DLD1 (cell line): Measurements from ENCODE around the gene CSNK1D.

Experiments used
- in situ Hi-C: cut with HindIII; loops from 2 replicates; pipeline ENCODE4 v1.10.0; 2017; ENCODE audit warnings: low sequenced_read_pairs

Gene CSNK1D

DNA sequence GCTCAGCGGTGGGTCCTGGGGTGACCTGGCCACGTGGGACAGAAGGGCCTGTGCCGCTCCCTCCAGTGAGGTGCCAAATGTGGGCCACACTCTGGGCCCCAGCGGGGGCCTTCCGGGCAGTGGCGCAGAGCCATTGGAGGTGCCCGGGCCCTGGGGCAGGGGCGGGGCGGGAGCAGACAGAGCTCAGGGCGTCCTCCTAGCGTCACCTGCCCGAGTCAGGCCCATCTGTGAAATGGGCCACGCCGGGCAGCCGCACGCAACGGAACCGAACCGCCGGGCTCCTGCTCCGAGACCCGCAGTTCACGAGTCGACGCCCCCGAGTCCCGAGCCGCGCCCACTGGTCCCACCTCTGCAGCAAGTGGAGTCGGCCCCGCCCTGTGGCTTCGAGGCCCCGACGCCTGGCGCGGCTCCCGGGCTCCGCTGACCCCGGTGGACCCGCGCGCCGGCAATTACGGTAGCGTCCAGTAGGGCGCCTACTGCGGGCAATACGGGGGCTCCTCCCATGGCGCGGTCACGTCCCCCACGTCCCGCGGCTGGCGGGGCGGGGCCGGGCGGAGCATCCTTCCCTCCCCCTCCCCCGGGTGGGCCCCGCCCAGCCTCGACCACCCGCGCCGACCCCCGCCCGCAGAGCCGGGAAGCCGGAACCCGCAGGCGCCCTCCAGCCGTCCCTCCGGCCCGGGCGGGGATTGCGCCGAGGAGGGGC is 42.7 kb downstream of the CSNK1D start:
- in situ Hi-C loops: no loop called here

- in situ Hi-C loops: no loop called here
These were observed 43.5 kb downstream of the CSNK1D start for GRCh38 chr17:82229698-82230608.

DNA sequence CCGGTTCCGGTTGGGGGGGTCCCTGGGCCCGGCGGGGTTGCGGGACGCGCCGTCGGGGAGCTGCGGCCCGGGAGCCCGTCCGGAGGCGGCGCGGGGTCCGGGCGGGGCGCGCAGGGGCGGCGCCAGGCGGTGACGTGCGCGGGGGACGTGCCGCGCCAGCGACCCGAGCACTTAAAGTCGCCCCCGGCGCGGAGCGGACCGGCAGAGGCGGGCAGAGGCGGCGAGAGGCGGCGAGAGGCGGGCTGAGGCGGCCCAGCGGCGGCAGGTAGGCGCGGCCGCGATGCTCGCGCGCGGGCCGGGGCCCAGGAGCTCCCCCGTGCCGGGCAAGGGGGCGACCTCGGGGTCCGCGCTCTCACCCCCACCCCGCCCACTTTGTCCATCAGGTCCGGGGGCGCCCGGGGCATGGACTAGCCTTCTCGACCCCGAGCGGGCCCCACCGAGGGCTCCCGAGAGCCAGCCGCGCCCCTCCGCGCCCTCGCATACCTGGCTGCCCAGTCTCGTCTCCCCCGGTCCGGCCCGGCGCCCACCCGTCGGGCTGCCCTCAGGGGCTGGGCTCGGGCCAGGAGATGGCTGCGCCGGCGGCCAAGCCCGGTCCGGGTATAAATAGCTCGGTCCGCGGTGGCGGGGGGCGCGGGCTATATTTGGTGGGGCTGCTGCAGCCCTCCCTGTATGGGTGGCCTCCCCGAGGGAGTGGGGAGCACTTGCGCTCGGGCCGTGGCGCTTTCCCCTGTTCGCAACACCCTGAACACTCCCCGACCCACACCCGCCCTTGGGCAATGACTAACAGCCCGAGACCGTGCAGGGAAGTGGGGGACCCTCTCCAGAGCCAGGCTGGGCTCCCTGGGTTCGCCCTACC is 44.4 kb downstream of the CSNK1D start, which contains the start of gene SLC16A3:
SLC16A3 (plus strand) TSS at position 201 of the 856 bp plus-strand sequence. CDS start 6,967 bp downstream, outside the sequence.
- in situ Hi-C loops: no loop called here

- in situ Hi-C loops: no loop called here
These were observed 45.1 kb downstream of the CSNK1D start for GRCh38 chr17:82228278-82228841.

- in situ Hi-C loops: no loop called here
These were observed 45.7 kb downstream of the CSNK1D start for GRCh38 chr17:82227629-82228277.

- in situ Hi-C loops: no loop called here
These were observed 46.5 kb downstream of the CSNK1D start for GRCh38 chr17:82226809-82227628.

- in situ Hi-C loops: no loop called here
These were observed 47.2 kb downstream of the CSNK1D start for GRCh38 chr17:82226146-82226808.

DNA sequence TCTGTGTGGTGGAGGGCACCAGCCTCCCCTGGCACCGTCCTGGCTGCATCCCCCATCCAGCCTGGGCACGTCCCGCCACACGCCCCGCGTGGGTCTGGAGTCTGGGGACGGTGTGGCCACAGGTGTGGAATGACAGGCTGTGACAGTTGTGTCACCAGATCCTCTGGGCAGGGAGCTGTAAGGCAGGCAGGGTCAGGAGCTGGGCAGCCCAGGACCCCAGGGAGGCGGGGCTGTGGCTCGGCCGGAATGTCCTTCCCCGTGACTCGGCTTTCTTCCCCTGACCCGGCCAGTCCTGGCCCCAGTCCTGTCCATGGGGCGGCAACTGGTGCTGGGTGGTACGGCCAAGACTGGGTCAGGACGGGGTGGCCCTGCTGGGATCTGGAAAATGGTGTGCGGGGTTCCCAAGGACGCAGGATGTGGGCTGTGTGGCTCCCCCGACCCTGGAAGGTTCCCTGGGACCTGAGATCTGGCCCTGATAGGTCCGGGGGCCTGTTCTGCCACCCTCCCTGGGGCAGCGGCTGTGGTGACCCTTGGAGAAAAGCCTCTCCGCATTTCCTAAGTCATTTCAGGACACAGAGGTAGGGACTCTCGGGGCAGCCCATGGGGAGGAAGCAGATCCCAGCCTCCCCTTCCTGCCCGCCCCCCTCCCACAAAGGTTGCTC is 48.0 kb downstream of the CSNK1D start:
- in situ Hi-C loops: no loop called here

DNA sequence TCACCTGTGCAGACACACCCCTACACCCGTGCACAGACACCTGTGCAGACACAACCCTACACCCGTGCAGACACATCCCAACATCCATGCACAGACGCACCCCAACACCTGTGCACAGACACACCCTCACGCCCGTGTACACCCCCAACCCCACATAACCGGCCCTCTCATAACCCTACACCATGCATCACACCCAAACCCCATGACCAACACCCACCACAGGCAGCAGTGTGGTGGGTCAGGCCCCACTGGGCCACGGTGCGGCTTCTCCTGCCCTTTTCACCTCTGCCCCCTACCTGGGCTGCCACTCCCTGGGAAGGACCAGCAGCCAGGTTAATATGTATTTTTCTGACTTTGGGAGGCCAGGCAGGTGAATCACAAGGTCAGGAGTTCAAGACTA is 48.8 kb downstream of the CSNK1D start:
- in situ Hi-C loops: no loop called here

GRCh38 chr17:82223517-82223916 is 50.0 kb downstream of the CSNK1D start:
- in situ Hi-C loops: no loop called here

DNA sequence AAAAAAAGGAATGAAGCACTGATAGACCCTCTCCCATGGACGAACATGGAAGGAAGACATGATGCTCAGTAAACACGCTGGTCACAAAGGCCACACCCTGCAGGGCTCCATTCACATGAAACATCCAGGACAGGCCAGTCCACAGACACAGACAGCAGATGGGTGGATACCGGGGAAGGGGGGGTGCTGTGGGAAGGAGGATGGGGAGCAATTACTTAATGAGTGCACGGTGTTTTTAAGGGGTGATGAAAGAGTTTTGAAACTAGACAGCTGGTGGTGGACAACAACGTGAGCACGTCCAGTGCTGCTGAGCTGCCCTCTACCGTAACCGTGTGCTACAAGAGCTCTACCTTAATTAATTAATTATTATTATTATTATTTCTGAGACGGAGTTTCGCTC is 50.7 kb downstream of the CSNK1D start:
- in situ Hi-C loops: no loop called here

DNA sequence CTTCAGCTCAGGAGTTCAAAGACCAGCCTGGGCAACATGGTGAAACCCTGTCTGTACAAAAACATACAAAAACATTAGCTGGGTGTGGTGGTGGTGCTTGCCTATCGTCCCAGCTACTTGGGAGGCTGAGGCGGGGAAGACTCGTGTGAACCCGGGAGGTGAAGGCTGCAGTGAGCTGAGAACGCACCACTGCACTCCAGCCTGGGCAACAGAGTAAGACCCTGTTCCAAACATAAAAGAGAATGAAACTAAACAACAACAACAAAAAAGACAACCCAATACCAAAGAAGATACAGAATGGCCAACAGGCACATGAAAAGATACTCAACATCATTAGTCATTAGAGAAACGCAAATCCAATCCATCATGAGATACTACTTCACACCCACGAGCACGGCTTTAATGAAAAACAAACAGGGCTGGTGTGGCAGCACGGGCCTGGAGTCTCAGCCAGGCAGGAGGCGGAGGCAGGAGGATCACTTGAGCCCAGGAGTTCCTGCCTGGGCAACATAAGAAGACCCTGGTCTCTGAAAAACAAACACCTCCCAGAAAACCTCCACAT is 52.1 kb downstream of the CSNK1D start:
- in situ Hi-C loops: no loop called here

DNA sequence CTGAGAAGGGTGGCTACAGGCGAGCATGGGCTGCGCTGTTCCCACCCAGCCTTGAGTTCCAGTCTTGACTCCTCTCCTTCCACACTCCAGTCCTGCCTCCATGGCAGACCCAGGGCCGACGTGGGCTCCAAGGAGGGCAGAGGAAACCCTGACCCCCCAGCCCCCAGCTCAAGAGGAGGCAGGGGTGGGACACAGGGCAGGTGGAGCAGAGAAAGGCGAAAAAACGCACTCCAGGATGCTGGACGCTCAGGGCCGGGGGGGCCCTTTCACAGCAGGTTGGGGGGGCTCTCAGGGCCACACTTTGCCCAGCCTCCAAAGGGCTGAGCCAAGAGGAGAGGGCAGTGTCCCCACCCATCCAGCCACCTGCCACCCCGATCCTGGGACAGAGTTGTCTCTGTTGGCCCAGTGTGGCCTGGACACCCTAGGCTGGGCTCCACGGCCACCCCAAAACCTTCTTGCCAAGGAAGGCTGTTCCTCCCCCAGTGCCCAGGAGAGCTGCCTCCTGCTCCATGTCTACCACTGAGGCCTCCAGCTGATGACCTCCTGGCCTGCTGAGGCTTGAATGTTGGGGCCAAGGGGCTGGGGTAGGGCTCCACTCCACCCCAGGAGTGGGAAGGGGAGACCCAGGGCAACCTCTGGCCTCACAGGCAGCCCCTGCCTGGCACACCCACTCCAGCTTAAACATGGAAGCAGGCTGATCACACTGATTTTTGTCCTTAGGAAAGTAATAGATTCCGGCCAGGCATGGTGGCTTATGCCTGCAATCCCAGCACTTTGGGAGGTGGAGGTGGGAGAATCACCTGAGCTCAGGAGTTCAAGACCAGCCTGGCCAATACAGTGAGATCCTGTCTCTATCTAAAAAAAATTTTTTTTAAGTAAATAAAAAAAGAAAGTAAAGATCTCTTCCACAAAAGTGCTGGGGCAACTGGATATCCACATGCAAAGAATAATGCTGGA is 53.5 kb downstream of the CSNK1D start:
- in situ Hi-C loops: no loop called here

GRCh38 chr17:82219083-82219482 is 54.4 kb downstream of the CSNK1D start:
- in situ Hi-C loops: no loop called here

DNA sequence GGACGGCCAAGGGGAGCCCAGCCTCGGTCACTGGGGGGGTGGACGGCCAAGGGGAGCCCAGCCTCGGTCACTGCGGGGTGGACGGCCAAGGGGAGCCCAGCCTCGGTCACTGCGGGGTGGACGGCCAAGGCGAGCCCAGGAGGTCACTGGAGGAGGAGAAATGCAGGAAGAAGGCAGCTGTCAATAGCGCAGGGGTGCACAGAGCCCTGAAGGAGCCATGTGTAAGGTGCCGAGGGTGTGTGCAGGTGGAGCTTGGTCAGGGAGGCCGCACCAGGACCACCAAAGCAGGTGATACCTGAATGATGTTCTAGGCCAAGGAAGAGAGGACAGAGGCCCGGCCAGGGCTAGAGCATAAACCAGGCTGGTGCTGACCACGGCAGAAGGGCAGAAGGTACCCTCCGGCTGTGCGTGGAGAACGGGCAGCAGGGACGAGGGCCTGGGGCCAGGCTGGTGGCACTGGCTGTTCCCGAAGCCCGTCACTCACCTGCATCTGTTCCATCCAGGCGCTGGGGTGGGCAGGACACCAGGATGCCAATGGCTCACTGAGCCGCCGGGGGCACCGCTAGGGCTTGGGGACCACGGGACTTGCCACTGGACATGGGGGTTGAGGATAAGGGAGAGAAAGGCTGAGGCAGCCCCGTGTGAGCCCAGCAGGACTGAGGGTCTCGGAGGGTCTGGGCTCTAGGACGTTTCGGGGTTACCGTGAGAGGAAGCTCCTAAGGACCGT is 55.0 kb downstream of the CSNK1D start:
- in situ Hi-C loops: no loop called here

DNA sequence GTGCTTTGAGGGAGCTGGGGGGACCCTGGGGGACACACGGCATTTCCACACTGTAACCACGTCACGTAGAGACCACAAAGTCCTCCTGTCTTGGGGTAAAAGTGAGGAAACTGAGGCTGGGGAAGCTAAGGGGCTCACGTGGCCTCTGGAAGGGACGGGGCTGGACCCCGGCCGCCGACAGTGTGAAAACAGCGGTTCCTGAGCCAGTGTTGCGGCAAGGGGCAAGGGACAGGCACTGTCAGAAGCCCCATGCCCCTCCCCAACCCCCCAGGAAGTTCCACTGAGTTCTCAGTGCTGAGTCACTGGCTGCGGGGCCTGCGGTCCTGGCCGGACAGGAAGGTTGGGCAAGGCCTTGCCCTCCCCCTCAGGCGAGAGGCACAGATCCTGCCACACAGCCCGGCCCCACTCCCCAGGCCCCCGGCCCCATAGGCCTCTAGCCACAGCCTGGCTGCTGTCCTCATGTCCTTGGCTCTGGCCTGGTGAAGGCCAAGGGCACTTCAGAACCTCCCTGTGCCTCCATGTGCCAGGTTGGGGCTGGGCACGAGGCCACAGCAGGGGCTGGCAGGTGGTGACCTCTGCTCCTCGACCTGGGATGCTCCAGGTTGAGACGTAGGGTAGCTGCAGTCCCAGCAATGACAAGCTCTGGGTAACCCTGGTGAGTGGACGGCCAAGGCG is 55.8 kb downstream of the CSNK1D start:
- in situ Hi-C loops: no loop called here
